CD4-positive, alpha-beta memory T cell (primary cell): ENCODE measurements around the gene DNPEP. TPM values are rescaled to one million over a fixed set of nuclear protein-coding genes. Genes with fewer than 3 reads are reported as not detected.
A peak's percentile ranks its signal among the peaks of the same experiment; 100 is the strongest.

Experiments used
- CTCF ChIA-PET: fragments of 350-600 bp; sonication (Branson Sonifier 250); formaldehyde crosslinking; loops from one replicate; lab custom pipeline; 2021; ENCODE audit warnings: inconsistent platforms; ENCODE audit not compliant: partially characterized antibody; lab: Charles Lee
- POLR2A ChIA-PET: fragments of 350-600 bp; sonication (Branson Sonifier 250); formaldehyde crosslinking; loops from one replicate; lab custom pipeline; 2021; ENCODE audit not compliant: partially characterized antibody; lab: Charles Lee
- DNase-seq, 5 donors: peaks; one replicate each; pipeline versions ENCODE4 v3.0.0 to v3.0.0-alpha.2; 2020 to 2022; ENCODE audit warnings: mixed read lengths in 1 of 5
- H3K27ac ChIP-seq: one replicate; pipeline ENCODE4 v1.7.0; 2013; ENCODE audit warnings: low read depth, low read length
- H3K27me3 ChIP-seq: 2 replicates; pipeline ENCODE4 v1.7.0; 2013; ENCODE audit warnings: mild to moderate bottlenecking, low read length, moderate library complexity; ENCODE audit not compliant: insufficient read depth
- H3K36me3 ChIP-seq: 2 replicates; pipeline ENCODE4 v1.7.0; 2013; ENCODE audit warnings: mild to moderate bottlenecking, low read length, moderate library complexity; ENCODE audit not compliant: insufficient read depth
- H3K4me1 ChIP-seq: 2 replicates; pipeline ENCODE4 v1.7.0; 2013; ENCODE audit warnings: mild to moderate bottlenecking, low read length, moderate library complexity; ENCODE audit not compliant: insufficient read depth
- H3K4me3 ChIP-seq, 2 donors: one replicate each; pipeline ENCODE4 v1.7.0; 2013; ENCODE audit warnings: low read length in 2 of 2, mild to moderate bottlenecking in 1 of 2
- H3K9me3 ChIP-seq, 2 donors: one replicate each; pipeline ENCODE4 v1.7.0; 2013; ENCODE audit warnings: low read length in 2 of 2, control low read depth in 1 of 2; ENCODE audit not compliant: control insufficient read depth in 1 of 2
- H3K27ac Mint-ChIP-seq, 7 donors: one replicate each; pipeline ENCODE4 v1.8.0; 2020 to 2021; ENCODE audit warnings: mixed read lengths in 7 of 7, mild to moderate bottlenecking in 6 of 7, inconsistent platforms in 3 of 7, moderate library complexity in 3 of 7
- H3K27me3 Mint-ChIP-seq, 2 donors: one replicate each; pipeline ENCODE4 v1.8.0; 2020 to 2021; ENCODE audit warnings: mixed read lengths in 2 of 2
- H3K36me3 Mint-ChIP-seq, 2 donors: one replicate each; pipeline ENCODE4 v1.8.0; 2020 to 2021; ENCODE audit warnings: mixed read lengths in 2 of 2, inconsistent platforms in 1 of 2, mild to moderate bottlenecking in 1 of 2
- H3K4me1 Mint-ChIP-seq, 4 donors: one replicate each; pipeline ENCODE4 v1.8.0; 2020 to 2021; ENCODE audit warnings: mixed read lengths in 4 of 4, mild to moderate bottlenecking in 1 of 4
- H3K4me3 Mint-ChIP-seq, 8 donors: one replicate each; pipeline ENCODE4 v1.8.0; 2020 to 2021; ENCODE audit warnings: mixed read lengths in 8 of 8, mild to moderate bottlenecking in 7 of 8, moderate library complexity in 6 of 8, inconsistent platforms in 3 of 8
- H3K9me3 Mint-ChIP-seq, 8 donors: one replicate each; pipeline ENCODE4 v1.8.0; 2020 to 2021; ENCODE audit warnings: mixed read lengths in 8 of 8, mild to moderate bottlenecking in 5 of 8, inconsistent platforms in 3 of 8, moderate library complexity in 1 of 8
- intact Hi-C: fragments of 100-400 bp; cut with micrococcal nuclease; formaldehyde crosslinking; loops from one replicate; pipeline ENCODE4 v1.15.1; 2023
- polyA plus RNA-seq, 2 donors: library from polyadenylated mRNA; unstranded; fragments of 300-500 nt; fragmentation: Illumina TruSeq; gene quantifications; one replicate each; pipeline ENCODE4 v1.2.3, GENCODE V29; 2021
- total RNA-seq, 2 experiments: library from RNA; stranded (reverse); gene quantifications; one replicate each; pipeline ENCODE4 v1.2.3, GENCODE V29; 2021

The DNPEP gene
- total and polyA plus RNA-seq, 4 experiments from 2014 or later = 57.8 to 75.9 (median 71.8) TPM

GRCh38 chr2:219384859-219385258, 2.9 kb downstream of the DNPEP start:
- H3K4me1 Mint-ChIP-seq = peaks cover 11 to 36% (median 22%) of the 10 kb centered on the region in 4 donors
- peak overlapping the region in 2 of 7 donors; percentile 48 to 65 for H3K27ac Mint-ChIP-seq
- ChIA-PET POLR2A (no interaction called here), CTCF (no interaction called here)
- no peaks in the 10 kb centered on the region for H3K9me3 Mint-ChIP-seq
- no peak overlapping the region for H3K4me3 ChIP-seq
- H3K27me3 ChIP-seq = no peaks in the 10 kb centered on the region
- peaks cover 22% of the 10 kb centered on the region for H3K4me1 ChIP-seq
- intact Hi-C loops = loop anchor here (5.0 kb wide), 4 partner anchors 88 to 1113 kb away; partner anchors contain the start of genes AAMP and PNKD
- H3K27me3 Mint-ChIP-seq = no peaks in the 10 kb centered on the region
- H3K9me3 ChIP-seq = no peaks in the 10 kb centered on the region
- peak overlapping the region in 5 of 8 donors; percentile 39 to 78 (median 60) for H3K4me3 Mint-ChIP-seq
- H3K27ac ChIP-seq = no peak overlapping the region
- peaks cover 47% of the 10 kb centered on the region for H3K36me3 ChIP-seq
- no peak for DNase-seq
- peaks cover 38 to 62% of the 10 kb centered on the region in 2 donors for H3K36me3 Mint-ChIP-seq

DNA sequence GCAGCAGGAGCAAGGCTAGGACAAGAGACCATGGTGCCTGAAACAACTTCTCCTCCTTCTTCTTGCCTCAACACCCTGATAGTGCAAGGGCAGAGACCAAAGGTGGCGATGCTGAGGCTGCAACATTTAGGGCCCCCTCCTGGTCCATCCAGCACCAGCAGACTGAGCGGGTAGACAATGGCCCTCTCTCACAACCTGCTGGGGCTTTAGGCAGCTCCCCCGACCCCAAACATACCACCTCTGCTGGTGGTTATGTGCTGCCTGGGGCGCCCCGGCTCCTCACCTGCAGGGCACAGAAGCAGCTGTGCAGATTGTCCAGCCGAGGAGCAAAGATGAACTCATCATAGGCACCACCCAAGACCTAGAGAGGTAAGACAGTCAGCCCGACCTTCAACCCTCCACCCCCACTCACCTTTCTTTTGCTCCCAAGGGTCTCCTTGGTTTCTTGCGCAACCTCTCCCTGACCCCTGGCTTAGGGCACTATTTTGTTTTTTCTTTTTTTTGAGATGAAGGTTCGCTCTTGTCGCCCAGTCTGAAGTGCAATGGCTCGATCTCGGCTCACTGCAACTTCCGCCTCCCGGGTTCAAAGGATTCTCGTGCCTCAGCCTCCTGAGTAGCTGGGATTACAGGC, 3.5 kb downstream of the DNPEP start:
- no peak overlapping the region for H3K4me3 ChIP-seq
- H3K27ac ChIP-seq = no peak overlapping the region
- peak overlapping the region in 1 of 7 donors; percentile 76 for H3K27ac Mint-ChIP-seq
- peaks cover 47% of the 10 kb centered on the region for H3K36me3 ChIP-seq
- ChIA-PET POLR2A (no interaction called here), CTCF (interaction anchor here (1.1 to 1.5 kb wide), 2 partner anchors 85 to 89 kb away, joined by 3 read pairs; no protein-coding TSS in a partner anchor)
- no peaks in the 10 kb centered on the region for H3K9me3 Mint-ChIP-seq
- H3K4me1 Mint-ChIP-seq = peaks cover 11 to 34% (median 22%) of the 10 kb centered on the region in 4 donors
- H3K27me3 Mint-ChIP-seq = no peaks in the 10 kb centered on the region
- no peaks in the 10 kb centered on the region for H3K27me3 ChIP-seq
- intact Hi-C loops = no loop called here
- DNase-seq = no peak
- no peaks in the 10 kb centered on the region for H3K9me3 ChIP-seq
- peak overlapping the region in 1 of 8 donors; percentile 3 for H3K4me3 Mint-ChIP-seq
- peaks cover 38 to 62% of the 10 kb centered on the region in 2 donors for H3K36me3 Mint-ChIP-seq
- H3K4me1 ChIP-seq = peaks cover 22% of the 10 kb centered on the region

DNA sequence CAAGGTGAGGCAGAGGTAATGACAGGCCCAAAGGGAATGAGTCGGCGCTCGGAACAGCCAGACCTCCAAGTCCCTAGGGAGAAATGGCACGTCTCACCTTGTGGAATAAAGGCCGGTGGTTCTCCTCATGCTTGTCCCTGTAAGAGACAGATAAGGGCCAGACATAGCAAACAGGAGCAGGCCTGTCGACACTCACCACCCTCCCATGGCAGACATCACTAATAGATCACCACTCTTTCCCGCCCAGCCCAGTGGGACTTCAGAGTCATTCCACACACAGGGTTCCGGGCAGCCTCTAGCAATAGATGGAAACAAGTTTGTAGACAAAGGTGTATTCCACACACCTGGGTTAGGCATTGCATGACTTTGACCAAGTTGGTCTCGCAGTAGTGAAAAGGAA, 6.3 kb downstream of the DNPEP start:
- Histone ChIP-seq H3K27me3 (no peaks in the 10 kb centered on the region), H3K4me3 (no peak overlapping the region), H3K4me1 (peaks cover 7% of the 10 kb centered on the region), H3K9me3 (no peaks in the 10 kb centered on the region), H3K27ac (no peak overlapping the region), H3K36me3 (peaks cover 47% of the 10 kb centered on the region)
- ChIA-PET CTCF (no interaction called here), POLR2A (no interaction called here)
- intact Hi-C loops = no loop called here
- Mint-ChIP-seq H3K4me1 (peaks cover 2 to 16% (median 8%) of the 10 kb centered on the region in 4 donors), H3K27ac (no peak overlapping the region), H3K27me3 (no peaks in the 10 kb centered on the region), H3K36me3 (peaks cover 44 to 67% of the 10 kb centered on the region in 2 donors), H3K9me3 (no peaks in the 10 kb centered on the region), H3K4me3 (no peak overlapping the region)
- no peak for DNase-seq

DNA sequence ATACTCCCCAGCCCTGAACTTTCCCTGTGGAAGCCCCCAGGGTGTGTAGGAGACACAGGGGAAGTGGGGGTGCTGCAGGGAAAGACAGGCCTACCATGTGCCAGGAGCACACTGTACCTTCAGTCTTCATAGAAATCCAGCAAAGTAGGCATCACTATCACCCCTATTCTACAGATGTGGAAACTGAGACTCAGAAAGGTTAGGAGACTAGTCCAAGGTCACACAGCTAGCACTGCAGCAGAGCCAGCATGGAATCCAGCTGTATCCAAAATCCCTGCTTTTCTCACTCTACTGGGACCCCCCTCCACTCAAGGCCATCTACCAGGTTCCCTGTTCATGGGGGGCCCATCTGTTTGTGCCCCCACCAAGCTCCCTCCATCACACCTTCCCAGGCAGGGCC, 6.8 kb downstream of the DNPEP start:
- H3K4me1 ChIP-seq = peaks cover 2% of the 10 kb centered on the region
- DNase-seq = no peak
- ChIA-PET CTCF (no interaction called here), POLR2A (no interaction called here)
- Mint-ChIP-seq H3K4me3 (no peak overlapping the region), H3K9me3 (no peaks in the 10 kb centered on the region), H3K27ac (no peak overlapping the region), H3K4me1 (peaks cover 0 to 11% (median 6%) of the 10 kb centered on the region in 4 donors), H3K36me3 (peaks cover 44 to 70% of the 10 kb centered on the region in 2 donors), H3K27me3 (no peaks in the 10 kb centered on the region)
- H3K27ac ChIP-seq = no peak overlapping the region
- intact Hi-C loops = no loop called here
- no peaks in the 10 kb centered on the region for H3K9me3 ChIP-seq
- H3K36me3 ChIP-seq = peaks cover 43% of the 10 kb centered on the region
- no peak overlapping the region for H3K4me3 ChIP-seq
- no peaks in the 10 kb centered on the region for H3K27me3 ChIP-seq

- Histone ChIP-seq H3K4me1 (no peaks in the 10 kb centered on the region), H3K27ac (no peak overlapping the region), H3K4me3 (no peak overlapping the region), H3K36me3 (peaks cover 41% of the 10 kb centered on the region), H3K9me3 (no peaks in the 10 kb centered on the region), H3K27me3 (no peaks in the 10 kb centered on the region)
- intact Hi-C loops = no loop called here
- ChIA-PET CTCF (interaction anchor here (0.6 to 1.5 kb wide), 2 partner anchors 25 to 83 kb away, joined by 3 read pairs; no protein-coding TSS in a partner anchor), POLR2A (interaction anchor here (0.9 kb wide), 1 partner anchor 9 kb away, joined by 3 read pairs; the partner anchor contains the start of gene DNPEP)
- Mint-ChIP-seq H3K9me3 (no peaks in the 10 kb centered on the region), H3K36me3 (peaks cover 50 to 64% of the 10 kb centered on the region in 2 donors), H3K27ac (peak overlapping the region in 1 of 7 donors; percentile 84), H3K4me1 (no peaks in the 10 kb centered on the region), H3K4me3 (no peak overlapping the region), H3K27me3 (no peaks in the 10 kb centered on the region)
- no peak for DNase-seq
These were observed 9.4 kb downstream of the DNPEP start for GRCh38 chr2:219378163-219378851.

GRCh38 chr2:219369447-219369861, 18.3 kb downstream of the DNPEP start:
- no peak overlapping the region for H3K4me3 Mint-ChIP-seq
- no peaks in the 10 kb centered on the region for H3K27me3 Mint-ChIP-seq
- no peaks in the 10 kb centered on the region for H3K27me3 ChIP-seq
- no peak overlapping the region for H3K27ac ChIP-seq
- ChIA-PET CTCF (no interaction called here), POLR2A (no interaction called here)
- DNase-seq = no peak
- H3K36me3 Mint-ChIP-seq = peaks cover 13 to 19% of the 10 kb centered on the region in 2 donors
- H3K9me3 Mint-ChIP-seq = no peaks in the 10 kb centered on the region
- intact Hi-C loops = no loop called here
- no peaks in the 10 kb centered on the region for H3K4me1 ChIP-seq
- H3K4me1 Mint-ChIP-seq = no peaks in the 10 kb centered on the region
- H3K27ac Mint-ChIP-seq = no peak overlapping the region
- peaks cover 9% of the 10 kb centered on the region for H3K36me3 ChIP-seq
- H3K9me3 ChIP-seq = no peaks in the 10 kb centered on the region
- no peak overlapping the region for H3K4me3 ChIP-seq

DNA sequence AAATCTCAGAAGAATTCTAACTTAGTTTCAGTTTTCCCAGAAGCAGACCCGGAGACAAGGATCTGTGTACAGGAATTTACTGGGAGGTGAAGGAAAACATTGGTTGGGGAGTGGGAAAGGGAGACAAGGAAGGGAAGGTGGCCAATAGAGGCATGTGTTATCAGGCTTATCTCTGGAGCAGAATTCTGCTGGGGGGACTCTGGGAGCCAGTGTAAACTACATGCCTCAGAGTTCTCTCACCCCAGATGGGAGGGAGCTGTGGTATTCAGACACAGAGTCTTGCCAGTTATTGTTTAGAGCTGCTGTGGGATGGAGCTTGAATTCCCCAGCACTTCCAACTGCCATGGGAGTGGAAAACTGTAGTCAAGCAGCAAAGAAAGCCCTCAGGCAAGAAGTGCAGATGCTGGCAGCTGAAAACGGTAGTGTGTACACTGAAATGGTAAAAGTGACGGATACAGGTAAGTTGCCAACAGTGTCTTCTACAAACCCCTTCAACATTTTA, 19.0 kb downstream of the DNPEP start:
- DNase-seq = no peak
- no peaks in the 10 kb centered on the region for H3K4me1 Mint-ChIP-seq
- intact Hi-C loops = no loop called here
- no peaks in the 10 kb centered on the region for H3K27me3 ChIP-seq
- peaks cover 5 to 11% of the 10 kb centered on the region in 2 donors for H3K36me3 Mint-ChIP-seq
- CTCF ChIA-PET = no interaction called here
- H3K4me3 Mint-ChIP-seq = no peak overlapping the region
- POLR2A ChIA-PET = no interaction called here
- H3K4me3 ChIP-seq = no peak overlapping the region
- no peaks in the 10 kb centered on the region for H3K9me3 ChIP-seq
- H3K4me1 ChIP-seq = no peaks in the 10 kb centered on the region
- H3K27me3 Mint-ChIP-seq = no peaks in the 10 kb centered on the region
- H3K9me3 Mint-ChIP-seq = no peaks in the 10 kb centered on the region
- H3K27ac ChIP-seq = no peak overlapping the region
- peaks cover 3% of the 10 kb centered on the region for H3K36me3 ChIP-seq
- no peak overlapping the region for H3K27ac Mint-ChIP-seq
